ENCODE data around the gene PTH1R. TPM values are rescaled to one million over a fixed set of nuclear protein-coding genes. Genes with fewer than 3 reads are reported as not detected.

PTH1R gene
- total and polyA plus RNA-seq, 4 donors, result 11.2 to 29.7 (median 19.9) TPM

GRCh38 chr3:46883830-46884185, 6.3 kb downstream of the PTH1R start:
- Histone ChIP-seq H3K27ac (ENCODE audit: low read depth in 1 of 2, low read length in 1 of 2) (no peak overlapping the region), H3K4me3 (peak overlapping the region; percentile 5), H3K9me3 (ENCODE audit: control insufficient read depth in 4 of 4, insufficient read depth in 3 of 4, low read length in 3 of 4) (no peaks in the 10 kb centered on the region), H3K36me3 (ENCODE audit: control insufficient read depth in 4 of 4, insufficient read depth in 4 of 4, low read length in 4 of 4) (peaks cover 0 to 10% (median 0%) of the 10 kb centered on the region in 4 donors), H3K9ac (ENCODE audit: insufficient read depth in 1 of 2, low read length in 2 of 2) (peak overlapping the region in 1 of 2 donors; percentile 65), H3K4me1 (ENCODE audit: control insufficient read depth in 5 of 5, insufficient read depth in 5 of 5, low read length in 5 of 5) (peaks cover 0 to 53% (median 15%) of the 10 kb centered on the region in 5 donors), H3K27me3 (ENCODE audit: control insufficient read depth in 3 of 3, insufficient read depth in 3 of 3, low read length in 2 of 3) (peaks cover 0 to 22% (median 0%) of the 10 kb centered on the region in 3 donors)
- WGBS, 2 donors, result 64 to 68% methylated on average over 4 of the region's 4 CpGs
- no peak for TF ChIP-seq CTCF (IDR thresholded peaks at IDR 0.05; ENCODE audit: control extremely low read depth, extremely low read depth)
- no peak for ATAC-seq (ENCODE audit: insufficient read depth, low FRiP score)
- DNase-seq, result no peak

GRCh38 chr3:46884427-46884826, 6.9 kb downstream of the PTH1R start:
- DNase-seq (no peak), ATAC-seq (ENCODE audit: insufficient read depth, low FRiP score) (no peak)
- 67 to 71% methylated on average over 5 of the region's 5 CpGs for WGBS, 2 donors
- H3K36me3 ChIP-seq (ENCODE audit: control insufficient read depth in 4 of 4, insufficient read depth in 4 of 4, low read length in 4 of 4), result peaks cover 0 to 10% (median 0%) of the 10 kb centered on the region in 4 donors
- H3K27me3 ChIP-seq (ENCODE audit: control insufficient read depth in 3 of 3, insufficient read depth in 3 of 3, low read length in 2 of 3), result peaks cover 0 to 22% (median 0%) of the 10 kb centered on the region in 3 donors
- H3K9me3 ChIP-seq (ENCODE audit: control insufficient read depth in 4 of 4, insufficient read depth in 3 of 4, low read length in 3 of 4), result no peaks in the 10 kb centered on the region
- H3K27ac ChIP-seq (ENCODE audit: low read depth in 1 of 2, low read length in 1 of 2), result no peak overlapping the region
- H3K9ac ChIP-seq (ENCODE audit: insufficient read depth in 1 of 2, low read length in 2 of 2), result peak overlapping the region in 1 of 2 donors; percentile 2
- no peak overlapping the region for H3K4me3 ChIP-seq
- peaks cover 0 to 54% (median 18%) of the 10 kb centered on the region in 5 donors for H3K4me1 ChIP-seq (ENCODE audit: control insufficient read depth in 5 of 5, insufficient read depth in 5 of 5, low read length in 5 of 5)
- TF ChIP-seq CTCF (IDR thresholded peaks at IDR 0.05; ENCODE audit: control extremely low read depth, extremely low read depth), result no peak

GRCh38 chr3:46884929-46885328, 7.4 kb downstream of the PTH1R start:
- Histone ChIP-seq H3K36me3 (ENCODE audit: control insufficient read depth in 4 of 4, insufficient read depth in 4 of 4, low read length in 4 of 4) (peaks cover 0 to 10% (median 0%) of the 10 kb centered on the region in 4 donors), H3K27me3 (ENCODE audit: control insufficient read depth in 3 of 3, insufficient read depth in 3 of 3, low read length in 2 of 3) (peaks cover 0 to 22% (median 0%) of the 10 kb centered on the region in 3 donors), H3K27ac (ENCODE audit: low read depth in 1 of 2, low read length in 1 of 2) (no peak overlapping the region), H3K4me1 (ENCODE audit: control insufficient read depth in 5 of 5, insufficient read depth in 5 of 5, low read length in 5 of 5) (peaks cover 0 to 58% (median 21%) of the 10 kb centered on the region in 5 donors), H3K9ac (ENCODE audit: insufficient read depth in 1 of 2, low read length in 2 of 2) (peak overlapping the region in 1 of 2 donors; percentile 2), H3K4me3 (no peak overlapping the region), H3K9me3 (ENCODE audit: control insufficient read depth in 4 of 4, insufficient read depth in 3 of 4, low read length in 3 of 4) (no peaks in the 10 kb centered on the region)
- TF ChIP-seq CTCF (IDR thresholded peaks at IDR 0.05; ENCODE audit: control extremely low read depth, extremely low read depth), result no peak
- DNase-seq, result no peak
- 89 to 95% methylated on average over 7 of the region's 7 CpGs for whole genome bisulfite sequencing, 2 donors
- no peak for ATAC-seq (ENCODE audit: insufficient read depth, low FRiP score)

GRCh38 chr3:46885612-46886011, 8.1 kb downstream of the PTH1R start:
- H3K9me3 ChIP-seq (ENCODE audit: control insufficient read depth in 4 of 4, insufficient read depth in 3 of 4, low read length in 3 of 4), result no peaks in the 10 kb centered on the region
- no peak overlapping the region for H3K27ac ChIP-seq (ENCODE audit: low read depth in 1 of 2, low read length in 1 of 2)
- no peak for DNase-seq
- TF ChIP-seq CTCF (IDR thresholded peaks at IDR 0.05; ENCODE audit: control extremely low read depth, extremely low read depth), result no peak
- H3K27me3 ChIP-seq (ENCODE audit: control insufficient read depth in 3 of 3, insufficient read depth in 3 of 3, low read length in 2 of 3), result peaks cover 0 to 22% (median 0%) of the 10 kb centered on the region in 3 donors
- WGBS, 2 donors, result 92 to 94% methylated on average over 3 of the region's 3 CpGs
- no peak for ATAC-seq (ENCODE audit: insufficient read depth, low FRiP score)
- H3K9ac ChIP-seq (ENCODE audit: insufficient read depth in 1 of 2, low read length in 2 of 2), result no peak overlapping the region
- H3K4me3 ChIP-seq, result no peak overlapping the region
- H3K4me1 ChIP-seq (ENCODE audit: control insufficient read depth in 5 of 5, insufficient read depth in 5 of 5, low read length in 5 of 5), result peaks cover 0 to 58% (median 20%) of the 10 kb centered on the region in 5 donors
- H3K36me3 ChIP-seq (ENCODE audit: control insufficient read depth in 4 of 4, insufficient read depth in 4 of 4, low read length in 4 of 4), result peaks cover 0 to 10% (median 0%) of the 10 kb centered on the region in 4 donors
